ENCODE results near the gene DLEC1.
"Not testable (repeated sequence)": the region's sequence is repeated elsewhere in the genome, so short reads cannot be mapped to it uniquely, and the experiment has no call there.

The DLEC1 gene

GRCh38 chr3:38046821-38047220 is 7.8 kb downstream of the DLEC1 start:
- DNase-seq: no peak

DNA sequence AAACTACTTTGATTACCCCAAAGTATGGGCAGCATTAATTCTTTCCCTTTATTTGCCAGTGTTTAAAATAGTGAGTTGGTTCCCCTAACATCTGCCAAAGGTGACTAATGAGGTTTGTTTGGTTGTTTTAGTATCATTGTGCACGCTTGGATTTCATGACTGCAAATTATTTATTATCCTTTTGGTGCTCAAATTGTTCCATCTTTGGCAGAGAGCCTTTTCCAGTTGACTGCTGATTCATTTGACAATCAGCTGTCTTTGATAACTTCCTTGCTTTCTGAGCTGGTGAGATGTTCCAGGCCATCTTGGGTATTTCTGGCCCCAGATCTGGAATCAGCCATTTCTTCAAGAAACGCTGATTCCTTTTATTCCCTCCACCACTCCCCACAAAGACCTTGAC is 8.9 kb downstream of the DLEC1 start:
- no peak for DNase-seq

DNA sequence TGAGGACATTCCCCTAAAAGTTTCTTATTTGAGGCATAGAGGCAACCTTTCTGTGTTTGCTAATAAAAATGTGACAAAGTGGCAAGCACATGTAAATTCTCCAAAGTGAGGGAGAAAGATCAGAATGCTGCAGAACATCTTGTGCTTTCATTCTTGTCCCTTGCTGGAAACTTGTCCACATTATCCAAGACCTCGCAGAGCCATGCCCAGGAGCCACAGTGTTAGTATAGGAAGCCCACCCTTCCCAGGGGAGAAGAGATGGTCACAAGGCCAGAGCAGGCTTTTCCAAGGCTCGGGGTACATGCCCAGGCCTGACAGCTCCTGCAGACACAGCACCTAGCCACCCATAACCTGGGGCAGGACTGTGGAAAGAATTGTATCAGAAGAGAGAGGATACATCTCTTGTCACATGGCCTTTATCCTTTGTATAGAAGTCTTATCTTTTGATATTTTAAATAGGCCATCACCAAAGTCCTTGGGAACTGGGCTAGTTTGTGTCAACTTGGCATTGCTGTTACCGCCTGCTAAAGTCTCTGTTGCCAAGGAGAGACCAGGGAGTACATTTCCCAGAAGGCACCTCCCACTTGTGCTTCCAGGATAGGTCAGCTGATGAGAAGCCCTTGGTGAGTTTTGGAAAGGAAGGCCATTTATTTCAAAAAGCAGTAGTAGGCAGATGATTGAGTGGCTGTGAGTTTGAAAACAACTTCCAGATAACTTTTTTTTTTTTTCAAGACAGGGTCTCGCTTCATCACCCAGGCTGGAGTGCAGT is 10.5 kb downstream of the DLEC1 start:
- no peak for DNase-seq

GRCh38 chr3:38051131-38051530 is 12.1 kb downstream of the DLEC1 start:
- no peak for DNase-seq

- DNase-seq: not testable (repeated sequence)
Observed at GRCh38 chr3:38053286-38053685, 14.3 kb downstream of the DLEC1 start.

- not testable (repeated sequence) for DNase-seq
Observed at GRCh38 chr3:38053813-38054498, 14.9 kb downstream of the DLEC1 start.

- no peak for DNase-seq
Observed at GRCh38 chr3:38054499-38055001, 15.5 kb downstream of the DLEC1 start.

DNA sequence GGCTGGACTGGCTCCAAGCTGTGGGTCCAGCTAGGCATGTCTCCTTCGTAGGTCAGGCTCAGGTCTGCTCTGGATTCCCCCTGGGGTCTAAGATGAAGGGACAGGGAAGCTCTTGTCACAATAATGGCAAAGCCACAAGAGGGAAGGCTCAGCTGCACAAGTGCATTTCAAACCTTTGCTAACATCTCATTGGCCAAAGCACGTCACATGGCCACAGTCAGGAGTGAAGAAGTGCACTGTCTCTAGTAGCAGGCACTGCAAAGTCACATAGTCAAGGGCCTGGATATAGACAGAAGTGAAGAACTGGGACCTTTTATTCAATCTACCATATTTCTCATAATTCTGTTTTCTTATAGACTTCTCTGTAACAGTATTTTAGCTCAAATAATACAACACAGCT is 20.1 kb downstream of the DLEC1 start:
- no peak for DNase-seq

DNA sequence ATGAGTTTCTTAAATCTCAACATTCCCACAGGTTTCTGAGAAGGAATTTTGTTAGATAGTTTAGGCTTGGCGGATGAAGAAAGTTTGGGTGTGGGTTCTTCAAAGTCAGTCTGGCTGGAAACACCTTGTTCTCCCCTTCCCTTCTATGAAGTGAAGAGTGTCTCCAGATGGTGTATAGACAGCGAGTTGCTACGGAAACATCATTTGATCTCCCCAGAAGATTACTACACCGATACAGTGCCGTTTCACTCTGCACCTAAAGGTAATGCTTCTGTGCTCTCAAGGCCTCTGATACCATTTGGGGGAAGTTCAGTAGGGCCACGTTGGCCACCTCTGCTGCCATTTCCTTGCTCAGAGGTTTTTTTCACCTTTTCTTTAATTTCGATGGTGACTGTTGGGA is 20.6 kb downstream of the DLEC1 start:
- DNase-seq: no peak

DNA sequence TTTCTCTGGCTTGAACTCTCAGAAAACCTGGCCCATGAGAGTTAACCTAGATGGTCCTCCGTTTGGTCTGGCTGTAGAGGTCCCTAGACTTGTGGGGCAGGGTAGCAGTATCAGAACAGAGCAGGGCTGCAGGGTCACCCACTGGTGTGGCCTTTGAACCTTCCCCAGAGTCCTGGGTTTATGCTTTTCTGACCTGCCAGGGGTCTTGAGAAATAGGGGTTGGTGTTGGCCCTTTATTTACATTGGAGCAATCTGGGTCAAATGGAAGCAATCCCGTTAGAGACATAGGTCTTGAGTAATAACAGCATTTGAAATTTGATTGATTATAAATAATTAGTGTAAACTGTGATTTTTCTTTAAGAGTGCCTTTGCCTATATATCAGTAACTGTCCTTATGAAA is 23.8 kb downstream of the DLEC1 start:
- no peak for DNase-seq

- not testable (repeated sequence) for DNase-seq
Observed at GRCh38 chr3:38064453-38064852, 25.4 kb downstream of the DLEC1 start.

GRCh38 chr3:38067508-38068233 is 28.7 kb downstream of the DLEC1 start:
- DNase-seq: no peak

DNA sequence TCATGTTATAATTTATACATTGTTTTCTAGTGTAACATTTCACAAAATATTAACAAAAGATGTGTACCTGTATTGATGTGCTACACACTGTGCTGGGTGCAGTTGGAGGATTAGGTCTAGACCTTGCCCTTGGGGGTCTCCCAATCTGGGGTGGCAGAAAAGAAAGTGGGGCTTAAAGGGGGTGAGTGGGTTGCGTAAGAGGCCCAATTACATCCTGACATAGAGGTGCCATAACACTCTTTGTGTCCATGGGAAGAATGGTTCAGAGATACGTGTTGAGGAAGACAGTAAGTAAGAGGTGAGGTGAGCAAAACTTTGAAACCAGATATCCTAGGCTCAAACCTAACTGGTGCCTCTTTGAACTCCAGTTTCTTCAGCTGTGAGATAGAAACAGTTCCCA is 31.0 kb downstream of the DLEC1 start:
- DNase-seq: no peak

DNA sequence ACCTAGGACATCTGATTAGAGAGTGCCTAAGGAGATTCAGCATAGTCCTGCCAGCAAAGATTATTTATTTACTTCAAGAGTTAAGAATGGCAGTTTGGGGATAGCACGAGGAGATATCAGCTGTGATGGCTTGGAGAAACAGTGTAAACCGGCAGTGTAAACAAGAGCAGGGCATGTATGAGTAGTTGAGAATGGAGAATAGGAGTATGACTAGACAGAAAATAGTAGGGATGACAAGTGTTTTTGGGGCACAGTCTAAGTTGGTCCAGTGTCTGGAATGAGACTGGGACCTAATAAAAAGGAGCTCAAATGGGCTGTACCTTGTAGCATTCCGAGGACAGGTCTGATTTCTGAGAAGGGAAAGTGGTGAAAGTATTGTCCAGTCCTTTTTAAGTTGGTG is 38.1 kb downstream of the DLEC1 start:
- not testable (repeated sequence) for DNase-seq

DNA sequence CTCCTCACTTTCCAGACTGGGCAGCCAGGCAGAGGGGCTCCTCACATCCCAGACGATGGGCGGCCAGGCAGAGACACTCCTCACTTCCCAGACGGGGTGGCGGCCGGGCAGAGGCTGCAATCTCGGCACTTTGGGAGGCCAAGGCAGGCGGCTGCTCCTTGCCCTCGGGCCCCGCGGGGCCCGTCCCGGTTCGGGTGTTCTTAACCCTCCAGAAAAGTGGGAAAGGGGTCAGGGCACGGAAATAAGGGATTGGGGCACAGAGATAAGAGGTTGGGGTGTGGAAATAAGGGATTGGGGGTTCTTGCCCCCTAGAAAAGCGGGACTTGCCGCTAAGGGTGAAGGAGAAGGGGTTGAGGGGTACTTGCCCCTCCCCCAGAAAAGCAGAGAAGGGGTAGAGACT is 43.3 kb downstream of the DLEC1 start:
- not testable (repeated sequence) for DNase-seq

DNA sequence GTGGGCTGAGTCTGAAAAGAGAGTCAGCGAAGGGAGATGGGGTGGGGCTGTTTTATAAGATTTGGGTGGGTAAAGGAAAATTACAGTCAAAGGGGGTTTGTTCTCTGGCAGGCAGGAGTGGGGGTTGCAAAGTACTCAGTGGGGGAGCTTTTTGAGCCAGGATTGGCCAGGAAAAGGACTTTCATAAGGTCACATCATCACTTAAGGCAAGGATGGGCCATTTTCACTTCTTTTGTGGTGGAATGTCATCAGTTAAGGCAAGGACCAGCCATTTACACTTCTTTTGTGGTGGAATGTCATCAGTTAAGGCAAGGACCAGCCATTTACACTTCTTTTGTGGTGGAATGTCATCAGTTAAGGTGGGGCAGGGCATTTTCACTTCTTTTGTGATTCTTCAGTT is 44.2 kb downstream of the DLEC1 start:
- DNase-seq: not testable (repeated sequence)

DNA sequence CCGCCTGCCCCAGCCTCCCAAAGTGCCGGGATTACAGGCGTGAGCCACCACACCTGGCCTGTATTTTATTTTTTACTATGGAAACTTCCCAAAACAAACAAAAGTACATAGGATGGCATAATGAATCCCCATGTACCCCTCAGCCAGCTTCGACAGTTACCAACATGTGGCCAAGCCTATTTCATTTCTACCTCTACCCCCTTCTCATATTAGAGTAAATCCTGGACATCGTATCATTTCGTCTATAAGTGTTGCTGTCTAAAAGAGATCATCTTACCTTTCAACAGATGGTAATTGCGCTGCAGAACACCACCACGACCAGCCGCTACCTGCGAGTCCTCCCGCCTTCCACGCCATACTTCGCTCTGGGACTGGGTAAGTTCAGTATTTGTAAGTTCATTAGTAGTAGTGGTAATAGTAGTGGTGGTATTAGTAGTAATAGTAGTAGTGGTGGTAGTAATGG is 44.9 kb downstream of the DLEC1 start:
- DNase-seq: no peak

GRCh38 chr3:38084334-38085310 is 45.6 kb downstream of the DLEC1 start:
- no peak for DNase-seq

DNA sequence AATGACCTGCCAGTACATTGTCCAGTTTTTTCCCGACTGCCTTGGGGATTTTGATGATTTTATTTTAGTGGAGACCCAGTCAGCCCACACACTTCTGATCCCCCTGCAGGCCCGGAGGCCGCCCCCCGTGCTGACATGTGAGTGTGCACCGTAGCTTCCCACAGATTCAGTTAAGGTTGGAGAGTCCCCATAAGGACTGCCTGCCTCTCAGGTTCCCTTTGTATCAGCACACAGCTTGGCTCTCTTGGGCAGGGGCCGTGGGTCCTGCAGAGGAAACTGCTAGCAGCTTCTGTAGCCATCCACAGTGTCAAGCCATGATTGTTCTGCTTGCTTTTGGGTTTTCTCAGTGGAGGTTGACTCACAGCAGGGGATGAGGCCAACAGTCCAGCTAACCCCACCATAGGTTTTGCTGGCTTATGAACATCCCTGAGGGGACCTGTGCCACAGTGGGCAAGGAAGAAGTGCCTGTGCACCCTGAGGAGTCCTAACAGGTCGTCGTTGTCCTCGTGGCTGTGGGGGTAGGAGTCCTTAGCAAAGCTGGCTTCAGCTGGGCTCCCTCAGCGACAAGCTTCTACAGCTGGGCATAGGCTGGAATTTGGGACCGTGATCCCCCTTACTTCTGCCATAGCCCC is 46.4 kb downstream of the DLEC1 start:
- no peak for DNase-seq

GRCh38 chr3:38085943-38086324 is 46.9 kb downstream of the DLEC1 start:
- no peak for DNase-seq

DNA sequence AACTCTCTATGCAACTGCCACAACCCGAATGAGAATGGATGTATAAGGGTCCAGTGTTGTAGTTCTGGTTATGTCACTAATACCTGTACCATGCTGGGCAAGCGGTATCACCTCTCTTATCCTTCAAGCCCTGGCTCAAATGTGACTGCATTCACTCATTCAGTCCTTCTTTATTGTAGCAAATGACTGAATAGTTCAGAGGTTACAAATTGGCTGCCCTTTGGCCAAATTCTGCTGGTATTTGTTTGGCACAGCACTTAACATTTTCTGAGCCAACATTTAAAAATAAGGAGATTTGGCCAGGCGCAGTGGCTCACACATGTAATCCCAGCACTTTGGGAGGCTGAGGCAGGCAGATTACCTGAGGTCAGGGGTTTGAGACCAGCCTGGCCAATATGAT is 47.5 kb downstream of the DLEC1 start:
- DNase-seq: no peak

GRCh38 chr3:38087278-38087677 is 48.3 kb downstream of the DLEC1 start:
- not testable (repeated sequence) for DNase-seq
